ENCODE data around the gene RAPGEF4. TPM values are rescaled to one million over a fixed set of nuclear protein-coding genes. Genes with fewer than 3 reads are reported as not detected.

The RAPGEF4 gene
- total RNA-seq, 1 experiment from 2014 or later, result 0.59 TPM

DNA sequence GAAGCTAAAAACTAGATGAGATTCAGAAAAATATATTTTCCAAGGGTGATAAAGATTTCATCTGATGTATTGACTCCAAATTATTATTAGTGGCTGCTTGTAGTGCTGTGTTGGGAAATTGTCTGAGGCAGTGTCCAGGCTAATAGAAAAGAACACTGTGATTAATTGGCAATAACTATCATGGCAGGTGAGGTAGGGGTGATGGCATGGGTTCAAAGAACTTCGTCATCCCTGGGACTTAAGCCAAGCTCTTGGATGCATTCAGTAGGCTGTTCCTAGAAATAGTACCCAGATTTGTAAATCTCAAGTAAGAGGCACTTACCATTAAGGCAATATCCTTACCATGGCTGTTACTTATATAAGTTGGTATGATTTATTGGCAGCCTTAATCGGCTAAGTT, 13.2 kb upstream of the RAPGEF4 start:
- no peak overlapping the region for H3K27ac ChIP-seq (ENCODE audit: low read depth, low read length)
- no peaks in the 10 kb centered on the region; the same call in 1 of the 2 replicates for H3K9me2 ChIP-seq (ENCODE audit: insufficient read depth)
- H3K9me3 ChIP-seq (ENCODE audit: control insufficient read depth in 1 of 2, insufficient read depth in 1 of 2, low read depth in 1 of 2, low read length in 2 of 2), result no peaks in the 10 kb centered on the region
- DNase-seq (ENCODE audit: low read depth, low spot score) (no peak), ATAC-seq (no peak)
- no peaks in the 10 kb centered on the region for H3K4me1 ChIP-seq (ENCODE audit: control insufficient read depth in 1 of 2, insufficient read depth in 2 of 2, low read length in 2 of 2)
- intact Hi-C loops (cut with micrococcal nuclease), result no loop called here
- H3K4me3 ChIP-seq (replicated peaks in 1 of 2; ENCODE audit: low read depth in 1 of 2, low read length in 2 of 2), result no peak overlapping the region
- no peaks in the 10 kb centered on the region for H3K36me3 ChIP-seq (ENCODE audit: control insufficient read depth in 1 of 2, insufficient read depth in 2 of 2, low read length in 2 of 2)
- H3K79me2 ChIP-seq (ENCODE audit: insufficient read depth, low read length), result no peaks in the 10 kb centered on the region
- H3K9ac ChIP-seq (ENCODE audit: low read length), result no peak overlapping the region
- H4K20me1 ChIP-seq (ENCODE audit: insufficient read depth), result no peaks in the 10 kb centered on the region
- ChIA-PET POLR2A (no interaction called here), CTCF (no interaction called here), RAD21 (ENCODE audit: low non-redundant PET in 1 of 2, low total read pairs in 2 of 2, uncharacterized antibody in 2 of 2, unreplicated experiment in 2 of 2) (no interaction called here)
- no peaks in the 10 kb centered on the region for H3K27me3 ChIP-seq (ENCODE audit: insufficient read depth, low read length)
- no TSS peak for BruUV-seq (replicated peaks)
- TF ChIP-seq, protein P1, sequence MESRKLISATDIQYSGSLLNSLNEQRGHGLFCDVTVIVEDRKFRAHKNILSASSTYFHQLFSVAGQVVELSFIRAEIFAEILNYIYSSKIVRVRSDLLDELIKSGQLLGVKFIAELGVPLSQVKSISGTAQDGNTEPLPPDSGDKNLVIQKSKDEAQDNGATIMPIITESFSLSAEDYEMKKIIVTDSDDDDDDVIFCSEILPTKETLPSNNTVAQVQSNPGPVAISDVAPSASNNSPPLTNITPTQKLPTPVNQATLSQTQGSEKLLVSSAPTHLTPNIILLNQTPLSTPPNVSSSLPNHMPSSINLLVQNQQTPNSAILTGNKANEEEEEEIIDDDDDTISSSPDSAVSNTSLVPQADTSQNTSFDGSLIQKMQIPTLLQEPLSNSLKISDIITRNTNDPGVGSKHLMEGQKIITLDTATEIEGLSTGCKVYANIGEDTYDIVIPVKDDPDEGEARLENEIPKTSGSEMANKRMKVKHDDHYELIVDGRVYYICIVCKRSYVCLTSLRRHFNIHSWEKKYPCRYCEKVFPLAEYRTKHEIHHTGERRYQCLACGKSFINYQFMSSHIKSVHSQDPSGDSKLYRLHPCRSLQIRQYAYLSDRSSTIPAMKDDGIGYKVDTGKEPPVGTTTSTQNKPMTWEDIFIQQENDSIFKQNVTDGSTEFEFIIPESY (IDR thresholded peaks at IDR 0.05; ENCODE audit: extremely low read depth, insufficient replicate concordance, low read length), result no peak
- TF ChIP-seq SIN3A (IDR thresholded peaks at IDR 0.05; ENCODE audit: low read depth) (no peak), ATF3 (IDR thresholded peaks at IDR 0.05) (no peak), POLR2A (IDR thresholded peaks at IDR 0.05; ENCODE audit: borderline replicate concordance, extremely low read depth, insufficient read depth, insufficient read length) (no peak), FOSL1 (IDR thresholded peaks at IDR 0.05; ENCODE audit: low read depth) (no peak), EZH2 (IDR thresholded peaks at IDR 0.05) (no peak), CEBPB (IDR thresholded peaks at IDR 0.05; ENCODE audit: low read depth) (no peak), ZNF274 (IDR thresholded peaks at IDR 0.05; ENCODE audit: low read depth, low read length) (no peak), MAX (IDR thresholded peaks at IDR 0.05) (no peak)
- TF ChIP-seq, protein P2, sequence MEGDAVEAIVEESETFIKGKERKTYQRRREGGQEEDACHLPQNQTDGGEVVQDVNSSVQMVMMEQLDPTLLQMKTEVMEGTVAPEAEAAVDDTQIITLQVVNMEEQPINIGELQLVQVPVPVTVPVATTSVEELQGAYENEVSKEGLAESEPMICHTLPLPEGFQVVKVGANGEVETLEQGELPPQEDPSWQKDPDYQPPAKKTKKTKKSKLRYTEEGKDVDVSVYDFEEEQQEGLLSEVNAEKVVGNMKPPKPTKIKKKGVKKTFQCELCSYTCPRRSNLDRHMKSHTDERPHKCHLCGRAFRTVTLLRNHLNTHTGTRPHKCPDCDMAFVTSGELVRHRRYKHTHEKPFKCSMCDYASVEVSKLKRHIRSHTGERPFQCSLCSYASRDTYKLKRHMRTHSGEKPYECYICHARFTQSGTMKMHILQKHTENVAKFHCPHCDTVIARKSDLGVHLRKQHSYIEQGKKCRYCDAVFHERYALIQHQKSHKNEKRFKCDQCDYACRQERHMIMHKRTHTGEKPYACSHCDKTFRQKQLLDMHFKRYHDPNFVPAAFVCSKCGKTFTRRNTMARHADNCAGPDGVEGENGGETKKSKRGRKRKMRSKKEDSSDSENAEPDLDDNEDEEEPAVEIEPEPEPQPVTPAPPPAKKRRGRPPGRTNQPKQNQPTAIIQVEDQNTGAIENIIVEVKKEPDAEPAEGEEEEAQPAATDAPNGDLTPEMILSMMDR (IDR thresholded peaks at IDR 0.05 in 2 of 3, conservative IDR thresholded peaks at IDR 0.05 in 1 of 3; ENCODE audit: borderline replicate concordance in 1 of 3, insufficient read depth in 1 of 3, low read depth in 2 of 3, low read length in 2 of 3), result no peak
- TF ChIP-seq, protein P3, sequence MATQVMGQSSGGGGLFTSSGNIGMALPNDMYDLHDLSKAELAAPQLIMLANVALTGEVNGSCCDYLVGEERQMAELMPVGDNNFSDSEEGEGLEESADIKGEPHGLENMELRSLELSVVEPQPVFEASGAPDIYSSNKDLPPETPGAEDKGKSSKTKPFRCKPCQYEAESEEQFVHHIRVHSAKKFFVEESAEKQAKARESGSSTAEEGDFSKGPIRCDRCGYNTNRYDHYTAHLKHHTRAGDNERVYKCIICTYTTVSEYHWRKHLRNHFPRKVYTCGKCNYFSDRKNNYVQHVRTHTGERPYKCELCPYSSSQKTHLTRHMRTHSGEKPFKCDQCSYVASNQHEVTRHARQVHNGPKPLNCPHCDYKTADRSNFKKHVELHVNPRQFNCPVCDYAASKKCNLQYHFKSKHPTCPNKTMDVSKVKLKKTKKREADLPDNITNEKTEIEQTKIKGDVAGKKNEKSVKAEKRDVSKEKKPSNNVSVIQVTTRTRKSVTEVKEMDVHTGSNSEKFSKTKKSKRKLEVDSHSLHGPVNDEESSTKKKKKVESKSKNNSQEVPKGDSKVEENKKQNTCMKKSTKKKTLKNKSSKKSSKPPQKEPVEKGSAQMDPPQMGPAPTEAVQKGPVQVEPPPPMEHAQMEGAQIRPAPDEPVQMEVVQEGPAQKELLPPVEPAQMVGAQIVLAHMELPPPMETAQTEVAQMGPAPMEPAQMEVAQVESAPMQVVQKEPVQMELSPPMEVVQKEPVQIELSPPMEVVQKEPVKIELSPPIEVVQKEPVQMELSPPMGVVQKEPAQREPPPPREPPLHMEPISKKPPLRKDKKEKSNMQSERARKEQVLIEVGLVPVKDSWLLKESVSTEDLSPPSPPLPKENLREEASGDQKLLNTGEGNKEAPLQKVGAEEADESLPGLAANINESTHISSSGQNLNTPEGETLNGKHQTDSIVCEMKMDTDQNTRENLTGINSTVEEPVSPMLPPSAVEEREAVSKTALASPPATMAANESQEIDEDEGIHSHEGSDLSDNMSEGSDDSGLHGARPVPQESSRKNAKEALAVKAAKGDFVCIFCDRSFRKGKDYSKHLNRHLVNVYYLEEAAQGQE (IDR thresholded peaks at IDR 0.05; ENCODE audit: low read depth), result no peak
- H3K4me2 ChIP-seq (ENCODE audit: low read length), result no peak overlapping the region
- no peak overlapping the region for H2AFZ ChIP-seq (ENCODE audit: low read depth, low read length, poor library complexity, severe bottlenecking)
